ENCODE measurements around the gene NLRC5. TPM values are rescaled to one million over a fixed set of nuclear protein-coding genes. Genes with fewer than 3 reads are reported as not detected.

NLRC5 gene
- total RNA-seq, 3 donors from 2014 or later (not counting 1 experiment from before 2014, with no cell fraction given), result 320 to 563 (median 535) TPM

DNA sequence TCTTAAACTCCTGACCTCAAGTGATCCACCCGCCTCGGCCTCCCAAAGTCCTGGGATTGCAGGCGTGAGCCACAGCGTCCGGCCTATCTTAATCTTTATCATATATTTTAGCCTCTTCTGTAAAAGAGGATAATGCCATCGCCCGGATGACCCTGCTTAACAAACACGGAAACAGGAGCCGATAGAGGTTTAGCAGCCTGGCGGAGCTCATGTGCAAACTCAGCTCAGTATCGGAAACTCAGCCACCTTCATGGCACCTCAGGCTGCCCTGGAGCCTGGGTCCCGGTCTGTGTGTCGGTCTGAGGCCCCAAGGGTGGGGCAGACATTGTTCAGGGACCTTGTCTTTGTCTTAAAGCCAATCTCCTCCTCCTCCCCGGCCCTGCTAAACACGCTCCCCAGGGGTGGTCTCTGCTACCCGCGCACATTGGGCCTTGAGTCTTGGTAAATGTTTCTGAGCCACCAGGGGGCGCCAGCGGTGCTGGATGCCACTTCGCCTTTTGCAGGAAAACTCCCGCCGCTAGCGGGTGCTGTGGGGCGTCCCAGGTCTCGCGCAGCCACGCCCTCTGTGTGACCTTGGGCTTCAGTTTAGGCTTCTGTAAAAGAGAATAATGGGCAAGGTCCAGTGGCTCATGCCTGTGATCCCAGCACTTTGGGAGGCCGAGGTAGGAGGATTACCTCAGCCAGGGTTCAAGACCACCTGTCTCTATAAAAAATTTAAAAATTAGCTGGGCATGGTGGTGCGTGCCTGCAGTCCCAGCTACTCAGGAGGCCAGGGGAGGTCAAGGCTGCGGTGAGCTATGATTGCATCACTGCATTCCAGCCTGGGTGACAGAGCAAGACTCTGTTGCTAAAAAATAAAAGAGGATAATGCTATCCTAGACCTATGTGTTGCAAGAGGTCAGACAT is 24.9 kb upstream of the NLRC5 start:
- Mint-ChIP-seq H3K36me3 (no peaks in the 10 kb centered on the region), H3K9me3 (no peaks in the 10 kb centered on the region), H3K27ac (peak overlapping the region; percentile 50 to 66), H3K4me3 (no peak overlapping the region), H3K4me1 (peaks cover 12 to 18% of the 10 kb centered on the region in 2 donors), H3K27me3 (ENCODE audit: low read depth in 2 of 2) (no peaks in the 10 kb centered on the region)
- Histone ChIP-seq H3K4me3 (ENCODE audit: low read length) (no peak overlapping the region), H3K36me3 (ENCODE audit: control insufficient read depth, insufficient read depth, low read length) (no peaks in the 10 kb centered on the region), H3K27ac (ENCODE audit: low read length) (no peak overlapping the region), H3K4me1 (ENCODE audit: control insufficient read depth, insufficient read depth, low read length) (peaks cover 18% of the 10 kb centered on the region), H3K9me3 (ENCODE audit: control insufficient read depth, insufficient read depth, low read length) (no peaks in the 10 kb centered on the region), H3K27me3 (ENCODE audit: control insufficient read depth, insufficient read depth, low read length) (no peaks in the 10 kb centered on the region)
- WGBS (ENCODE audit: insufficient coverage), result 47% methylated on average over 30 of the region's 30 CpGs
- intact Hi-C loops (cut with micrococcal nuclease), result loop anchor here (1.0 kb wide), 2 partner anchors 81 to 204 kb away; no protein-coding TSS in a partner anchor
- TF ChIP-seq, protein P1, sequence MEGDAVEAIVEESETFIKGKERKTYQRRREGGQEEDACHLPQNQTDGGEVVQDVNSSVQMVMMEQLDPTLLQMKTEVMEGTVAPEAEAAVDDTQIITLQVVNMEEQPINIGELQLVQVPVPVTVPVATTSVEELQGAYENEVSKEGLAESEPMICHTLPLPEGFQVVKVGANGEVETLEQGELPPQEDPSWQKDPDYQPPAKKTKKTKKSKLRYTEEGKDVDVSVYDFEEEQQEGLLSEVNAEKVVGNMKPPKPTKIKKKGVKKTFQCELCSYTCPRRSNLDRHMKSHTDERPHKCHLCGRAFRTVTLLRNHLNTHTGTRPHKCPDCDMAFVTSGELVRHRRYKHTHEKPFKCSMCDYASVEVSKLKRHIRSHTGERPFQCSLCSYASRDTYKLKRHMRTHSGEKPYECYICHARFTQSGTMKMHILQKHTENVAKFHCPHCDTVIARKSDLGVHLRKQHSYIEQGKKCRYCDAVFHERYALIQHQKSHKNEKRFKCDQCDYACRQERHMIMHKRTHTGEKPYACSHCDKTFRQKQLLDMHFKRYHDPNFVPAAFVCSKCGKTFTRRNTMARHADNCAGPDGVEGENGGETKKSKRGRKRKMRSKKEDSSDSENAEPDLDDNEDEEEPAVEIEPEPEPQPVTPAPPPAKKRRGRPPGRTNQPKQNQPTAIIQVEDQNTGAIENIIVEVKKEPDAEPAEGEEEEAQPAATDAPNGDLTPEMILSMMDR (IDR thresholded peaks at IDR 0.05), result peak; percentile 100
- DNase-seq, result peak; percentile 94 to 97
- ATAC-seq, result peak; percentile 98 to 99 (median 98)

DNA sequence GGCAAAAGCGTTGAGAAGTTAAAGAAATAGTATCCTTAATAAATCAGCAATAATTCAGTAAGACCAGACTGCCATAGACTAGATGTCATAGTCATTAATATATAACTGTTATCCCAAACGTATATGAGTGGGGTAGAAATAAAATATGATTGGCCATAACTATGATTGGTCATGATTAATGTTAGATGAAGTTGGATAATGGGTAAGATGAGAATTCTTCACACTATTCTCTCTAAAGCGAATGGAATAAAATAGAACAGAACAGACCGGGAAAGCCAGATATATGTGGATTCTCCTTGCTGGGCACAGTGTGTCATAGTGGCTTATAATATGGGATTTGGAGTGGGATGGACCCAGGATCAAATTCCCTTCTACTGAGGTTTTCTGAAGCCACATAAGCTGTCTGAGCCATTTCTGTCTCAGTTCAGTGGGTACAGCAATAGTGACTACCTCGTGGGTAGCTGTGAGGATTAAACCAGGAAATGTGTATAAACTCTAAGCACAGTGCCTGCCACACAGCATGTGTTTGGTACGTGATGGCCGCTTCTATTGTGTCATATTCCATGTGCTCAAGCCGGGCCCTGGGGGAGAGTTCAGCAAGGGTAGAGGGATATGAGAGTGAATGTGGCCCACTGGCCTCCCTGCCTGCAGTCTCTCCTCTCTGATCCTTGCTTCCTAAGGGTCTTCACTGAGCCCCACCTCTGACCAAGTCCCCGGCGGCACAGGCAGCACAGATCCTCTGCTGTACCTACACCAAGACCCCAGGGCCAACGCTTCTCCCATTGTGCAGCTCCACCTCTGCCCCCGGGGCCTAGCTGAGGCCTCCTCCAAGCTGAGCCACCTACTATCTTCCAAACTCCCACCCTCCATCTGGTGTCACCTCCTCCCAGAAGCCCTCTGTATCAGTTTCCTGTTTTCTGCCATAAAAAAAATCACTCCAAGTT is 23.9 kb upstream of the NLRC5 start:
- ATAC-seq (no peak), DNase-seq (no peak)
- no peaks in the 10 kb centered on the region for H3K9me3 Mint-ChIP-seq
- Histone ChIP-seq H3K4me3 (ENCODE audit: low read length) (no peak overlapping the region), H3K27me3 (ENCODE audit: control insufficient read depth, insufficient read depth, low read length) (no peaks in the 10 kb centered on the region), H3K27ac (ENCODE audit: low read length) (no peak overlapping the region), H3K36me3 (ENCODE audit: control insufficient read depth, insufficient read depth, low read length) (no peaks in the 10 kb centered on the region), H3K4me1 (ENCODE audit: control insufficient read depth, insufficient read depth, low read length) (peaks cover 18% of the 10 kb centered on the region), H3K9me3 (ENCODE audit: control insufficient read depth, insufficient read depth, low read length) (no peaks in the 10 kb centered on the region)
- intact Hi-C loops (cut with micrococcal nuclease), result no loop called here
- no peak overlapping the region for H3K4me3 Mint-ChIP-seq
- H3K36me3 Mint-ChIP-seq, result no peaks in the 10 kb centered on the region
- WGBS (ENCODE audit: insufficient coverage), result 75% methylated on average over 9 of the region's 12 CpGs
- H3K4me1 Mint-ChIP-seq, result peaks cover 12 to 18% of the 10 kb centered on the region in 2 donors
- no peaks in the 10 kb centered on the region for H3K27me3 Mint-ChIP-seq (ENCODE audit: low read depth in 2 of 2)
- peak overlapping the region in 1 of 2 donors; percentile 66 for H3K27ac Mint-ChIP-seq
- TF ChIP-seq, protein P1 (IDR thresholded peaks at IDR 0.05), result no peak

GRCh38 chr16:56966093-56966475 is 23.3 kb upstream of the NLRC5 start:
- peaks cover 18% of the 10 kb centered on the region for H3K4me1 ChIP-seq (ENCODE audit: control insufficient read depth, insufficient read depth, low read length)
- H3K9me3 ChIP-seq (ENCODE audit: control insufficient read depth, insufficient read depth, low read length), result no peaks in the 10 kb centered on the region
- H3K27me3 Mint-ChIP-seq (ENCODE audit: low read depth in 2 of 2), result no peaks in the 10 kb centered on the region
- no peaks in the 10 kb centered on the region for H3K9me3 Mint-ChIP-seq
- TF ChIP-seq, protein P1 (IDR thresholded peaks at IDR 0.05), result no peak
- no peaks in the 10 kb centered on the region for H3K36me3 Mint-ChIP-seq
- H3K36me3 ChIP-seq (ENCODE audit: control insufficient read depth, insufficient read depth, low read length), result no peaks in the 10 kb centered on the region
- H3K27me3 ChIP-seq (ENCODE audit: control insufficient read depth, insufficient read depth, low read length), result no peaks in the 10 kb centered on the region
- intact Hi-C loops (cut with micrococcal nuclease), result no loop called here
- no peak overlapping the region for H3K4me3 Mint-ChIP-seq
- H3K4me3 ChIP-seq (ENCODE audit: low read length), result no peak overlapping the region
- peaks cover 12 to 18% of the 10 kb centered on the region in 2 donors for H3K4me1 Mint-ChIP-seq
- ATAC-seq, result no peak
- no peak for DNase-seq
- WGBS (ENCODE audit: insufficient coverage), result 94% methylated on average over 3 of the region's 3 CpGs
- H3K27ac Mint-ChIP-seq, result peak overlapping the region in 1 of 2 donors; percentile 58
- no peak overlapping the region for H3K27ac ChIP-seq (ENCODE audit: low read length)

All from natural killer cell (primary cell).